ENCODE measurements around the gene MDP1.

- no peak for TF ChIP-seq CTCF (IDR thresholded peaks at IDR 0.05)
- no peak for TF ChIP-seq POLR2A (IDR thresholded peaks at IDR 0.05)
Measured at GRCh38 chr14:24185026-24185425, 30.8 kb downstream of the MDP1 start.

All from esophagus squamous epithelium (tissue), 4 donors.